Measurements from ENCODE around the gene TFCP2L1. TPM values are rescaled to one million over a fixed set of nuclear protein-coding genes. Genes with fewer than 3 reads are reported as not detected.

TFCP2L1 gene
- total RNA-seq, 1 donor from 2014 or later: 0.05 TPM

DNA sequence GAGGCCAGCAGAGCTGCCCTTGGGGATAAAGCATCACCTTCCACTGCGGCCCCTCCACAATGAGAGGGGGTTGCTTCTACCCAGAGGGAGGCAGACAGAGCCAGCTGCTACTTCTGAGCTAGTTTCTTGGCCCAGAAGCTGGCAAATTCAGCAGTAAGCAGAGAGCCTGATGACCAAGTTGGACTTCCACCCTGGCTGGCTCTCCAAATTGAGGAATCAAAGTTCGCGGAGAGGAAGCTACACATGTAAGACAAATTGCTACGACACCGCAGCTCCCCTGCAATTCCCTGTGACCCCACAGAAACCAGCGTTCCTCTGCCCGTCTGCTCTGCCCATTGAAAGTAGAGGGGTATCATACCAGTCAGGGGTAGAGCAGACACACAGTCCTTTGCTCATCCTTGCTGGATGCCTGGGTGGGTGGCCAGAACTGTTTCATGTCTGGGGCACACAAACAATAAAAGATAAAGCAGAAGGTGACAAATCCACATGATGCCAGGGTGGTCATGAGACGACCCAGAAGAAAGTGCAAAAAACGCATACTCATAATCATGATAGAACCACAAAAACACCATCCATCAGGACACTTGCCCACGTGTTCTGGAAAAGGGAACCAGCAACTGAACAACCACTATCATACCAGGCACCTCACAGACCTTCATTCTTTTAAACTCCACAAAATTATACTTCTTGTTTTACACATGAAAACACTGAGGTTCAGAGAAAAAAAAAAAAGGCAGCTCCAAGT is 5.4 kb downstream of the TFCP2L1 start:
- no peak for DNase-seq (ENCODE audit: low read depth)
- Mint-ChIP-seq H3K27me3 (ENCODE audit: low read depth, unreplicated experiment) (peaks cover 46% of the 10 kb centered on the region), H3K36me3 (ENCODE audit: low read depth, unreplicated experiment) (no peaks in the 10 kb centered on the region), H3K9me3 (ENCODE audit: unreplicated experiment) (peaks cover 2% of the 10 kb centered on the region), H3K4me3 (ENCODE audit: unreplicated experiment) (no peak overlapping the region), H3K27ac (ENCODE audit: unreplicated experiment) (no peak overlapping the region), H3K4me1 (ENCODE audit: low read depth, unreplicated experiment) (peaks cover 4% of the 10 kb centered on the region)
- no peak for TF ChIP-seq EZH2 (IDR thresholded peaks at IDR 0.05; ENCODE audit: insufficient read depth, low read length)
- TF ChIP-seq, protein P1, sequence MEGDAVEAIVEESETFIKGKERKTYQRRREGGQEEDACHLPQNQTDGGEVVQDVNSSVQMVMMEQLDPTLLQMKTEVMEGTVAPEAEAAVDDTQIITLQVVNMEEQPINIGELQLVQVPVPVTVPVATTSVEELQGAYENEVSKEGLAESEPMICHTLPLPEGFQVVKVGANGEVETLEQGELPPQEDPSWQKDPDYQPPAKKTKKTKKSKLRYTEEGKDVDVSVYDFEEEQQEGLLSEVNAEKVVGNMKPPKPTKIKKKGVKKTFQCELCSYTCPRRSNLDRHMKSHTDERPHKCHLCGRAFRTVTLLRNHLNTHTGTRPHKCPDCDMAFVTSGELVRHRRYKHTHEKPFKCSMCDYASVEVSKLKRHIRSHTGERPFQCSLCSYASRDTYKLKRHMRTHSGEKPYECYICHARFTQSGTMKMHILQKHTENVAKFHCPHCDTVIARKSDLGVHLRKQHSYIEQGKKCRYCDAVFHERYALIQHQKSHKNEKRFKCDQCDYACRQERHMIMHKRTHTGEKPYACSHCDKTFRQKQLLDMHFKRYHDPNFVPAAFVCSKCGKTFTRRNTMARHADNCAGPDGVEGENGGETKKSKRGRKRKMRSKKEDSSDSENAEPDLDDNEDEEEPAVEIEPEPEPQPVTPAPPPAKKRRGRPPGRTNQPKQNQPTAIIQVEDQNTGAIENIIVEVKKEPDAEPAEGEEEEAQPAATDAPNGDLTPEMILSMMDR (IDR thresholded peaks at IDR 0.05; ENCODE audit: insufficient read depth, low read depth, low read length): no peak
- Histone ChIP-seq H3K27me3 (ENCODE audit: insufficient read depth, low read length) (peaks cover 24% of the 10 kb centered on the region), H4K20me1 (ENCODE audit: insufficient read depth, low read length) (no peaks in the 10 kb centered on the region), H3K4me1 (ENCODE audit: insufficient read depth, low read length) (no peaks in the 10 kb centered on the region), H3K9me3 (ENCODE audit: insufficient read depth, low read depth, low read length) (no peaks in the 10 kb centered on the region), H3K4me3 (ENCODE audit: insufficient read depth, low read depth, low read length) (no peak overlapping the region), H3K27ac (ENCODE audit: low read depth, low read length) (no peak overlapping the region), H3K9ac (ENCODE audit: low read length) (no peak overlapping the region), H2AFZ (ENCODE audit: low read depth, low read length) (no peak overlapping the region), H3K4me2 (ENCODE audit: low read length) (no peak overlapping the region), H3K79me2 (ENCODE audit: insufficient read depth, low read length) (no peaks in the 10 kb centered on the region), H3K36me3 (ENCODE audit: insufficient read depth, low read length) (no peaks in the 10 kb centered on the region)
- no peak for FAIRE-seq

- no peaks in the 10 kb centered on the region for H3K4me1 Mint-ChIP-seq (ENCODE audit: low read depth, unreplicated experiment)
- FAIRE-seq: no peak
- no peaks in the 10 kb centered on the region for H3K9me3 Mint-ChIP-seq (ENCODE audit: unreplicated experiment)
- Histone ChIP-seq H3K79me2 (ENCODE audit: insufficient read depth, low read length) (no peaks in the 10 kb centered on the region), H3K27ac (ENCODE audit: low read depth, low read length) (no peak overlapping the region), H3K36me3 (ENCODE audit: insufficient read depth, low read length) (no peaks in the 10 kb centered on the region), H4K20me1 (ENCODE audit: insufficient read depth, low read length) (no peaks in the 10 kb centered on the region), H3K9ac (ENCODE audit: low read length) (no peak overlapping the region), H2AFZ (ENCODE audit: low read depth, low read length) (no peak overlapping the region), H3K9me3 (ENCODE audit: insufficient read depth, low read depth, low read length) (no peaks in the 10 kb centered on the region), H3K4me1 (ENCODE audit: insufficient read depth, low read length) (no peaks in the 10 kb centered on the region), H3K27me3 (ENCODE audit: insufficient read depth, low read length) (peaks cover 18% of the 10 kb centered on the region), H3K4me2 (ENCODE audit: low read length) (no peak overlapping the region), H3K4me3 (ENCODE audit: insufficient read depth, low read depth, low read length) (no peak overlapping the region)
- H3K36me3 Mint-ChIP-seq (ENCODE audit: low read depth, unreplicated experiment): no peaks in the 10 kb centered on the region
- TF ChIP-seq EZH2 (IDR thresholded peaks at IDR 0.05; ENCODE audit: insufficient read depth, low read length): no peak
- TF ChIP-seq, protein P1 (IDR thresholded peaks at IDR 0.05; ENCODE audit: insufficient read depth, low read depth, low read length): no peak
- DNase-seq (ENCODE audit: low read depth): no peak
- peaks cover 37% of the 10 kb centered on the region for H3K27me3 Mint-ChIP-seq (ENCODE audit: low read depth, unreplicated experiment)
- H3K4me3 Mint-ChIP-seq (ENCODE audit: unreplicated experiment): no peak overlapping the region
- H3K27ac Mint-ChIP-seq (ENCODE audit: unreplicated experiment): no peak overlapping the region
Observed at GRCh38 chr2:121276341-121276740, 8.7 kb downstream of the TFCP2L1 start.

DNA sequence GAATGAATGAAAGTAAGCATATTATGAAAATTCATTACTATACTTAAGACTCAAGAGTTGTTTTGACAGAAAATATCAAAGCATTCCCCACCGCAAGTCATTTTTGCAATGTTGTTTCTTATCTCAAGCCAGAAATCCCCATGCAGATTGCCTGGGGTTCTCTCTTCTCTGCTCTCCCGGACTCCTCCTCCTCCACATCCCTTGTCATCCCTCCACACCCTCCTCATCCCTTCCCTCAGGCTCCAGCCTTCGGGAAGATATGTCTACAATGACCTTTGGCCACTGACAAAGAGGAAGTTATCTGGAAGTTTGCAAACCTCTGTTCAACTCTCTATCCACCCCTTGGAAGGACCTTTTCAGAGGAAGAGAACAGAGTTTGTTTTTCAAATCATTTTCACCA is 11.9 kb downstream of the TFCP2L1 start:
- no peak for DNase-seq (ENCODE audit: low read depth)
- no peak for FAIRE-seq
- H3K27ac ChIP-seq (ENCODE audit: low read depth, low read length): no peak overlapping the region
- H3K4me2 ChIP-seq (ENCODE audit: low read length): no peak overlapping the region
- H3K36me3 ChIP-seq (ENCODE audit: insufficient read depth, low read length): no peaks in the 10 kb centered on the region
- H3K9me3 Mint-ChIP-seq (ENCODE audit: unreplicated experiment): no peaks in the 10 kb centered on the region
- no peak overlapping the region for H2AFZ ChIP-seq (ENCODE audit: low read depth, low read length)
- no peaks in the 10 kb centered on the region for H3K4me1 ChIP-seq (ENCODE audit: insufficient read depth, low read length)
- H3K79me2 ChIP-seq (ENCODE audit: insufficient read depth, low read length): no peaks in the 10 kb centered on the region
- H3K4me3 ChIP-seq (ENCODE audit: insufficient read depth, low read depth, low read length): no peak overlapping the region
- no peaks in the 10 kb centered on the region for H3K4me1 Mint-ChIP-seq (ENCODE audit: low read depth, unreplicated experiment)
- no peak overlapping the region for H3K27ac Mint-ChIP-seq (ENCODE audit: unreplicated experiment)
- no peaks in the 10 kb centered on the region for H3K9me3 ChIP-seq (ENCODE audit: insufficient read depth, low read depth, low read length)
- H4K20me1 ChIP-seq (ENCODE audit: insufficient read depth, low read length): no peaks in the 10 kb centered on the region
- peaks cover 16% of the 10 kb centered on the region for H3K27me3 ChIP-seq (ENCODE audit: insufficient read depth, low read length)
- no peak overlapping the region for H3K4me3 Mint-ChIP-seq (ENCODE audit: unreplicated experiment)
- TF ChIP-seq, protein P1 (IDR thresholded peaks at IDR 0.05; ENCODE audit: insufficient read depth, low read depth, low read length): no peak
- TF ChIP-seq EZH2 (IDR thresholded peaks at IDR 0.05; ENCODE audit: insufficient read depth, low read length): no peak
- peaks cover 17% of the 10 kb centered on the region for H3K27me3 Mint-ChIP-seq (ENCODE audit: low read depth, unreplicated experiment)
- no peak overlapping the region for H3K9ac ChIP-seq (ENCODE audit: low read length)
- no peaks in the 10 kb centered on the region for H3K36me3 Mint-ChIP-seq (ENCODE audit: low read depth, unreplicated experiment)
